SK-N-MC (cell line): ENCODE results near the gene ARHGAP24.

Experiments
- DNase-seq: peaks from one replicate; pipeline ENCODE4 v3.0.0-alpha.2; 2011; ENCODE audit warnings: low read depth, low spot score
- H3K27ac ChIP-seq: fragments of 200-600 bp; sonication (generic); 2 replicates; pipeline ENCODE4 v1.5.1; 2016; ENCODE audit warnings: mixed run types
- H3K36me3 ChIP-seq: fragments of 200-600 bp; sonication (generic); 2 replicates; pipeline ENCODE4 v1.6.1; 2017; ENCODE audit warnings: antibody characterized with exemption, low read length, mixed read lengths; ENCODE audit not compliant: insufficient read depth
- H3K4me3 ChIP-seq: fragments of 200-600 bp; sonication (generic); 2 replicates; pipeline ENCODE4 v1.5.1; 2016
- H3K9ac ChIP-seq: fragments of 200-600 bp; sonication (generic); 2 replicates; pipeline ENCODE4 v1.8.0; 2017; ENCODE audit warnings: mixed run types, mixed read lengths; ENCODE audit not compliant: insufficient read length
- H3K9me3 ChIP-seq: fragments of 200-600 bp; sonication (generic); 2 replicates; pipeline ENCODE4 v1.6.1; 2017; ENCODE audit warnings: low read depth, mild to moderate bottlenecking, antibody characterized with exemption, low read length, moderate library complexity, mixed read lengths
- EZH2 ChIP-seq: fragments of 200-600 bp; sonication (generic); IDR thresholded peaks from one replicate; pipeline ENCODE4 v1.6.1; 2017; ENCODE audit warnings: antibody characterized with exemption
- FOXP2 ChIP-seq: optimal IDR thresholded peaks from 2 replicates; pipeline ENCODE3; 2011; ENCODE audit warnings: mild to moderate bottlenecking, moderate library complexity; ENCODE audit not compliant: insufficient read depth; ENCODE audit errors: extremely low read length, control extremely low read depth
- POLR2AphosphoS5 ChIP-seq: IDR thresholded peaks from 2 replicates; pipeline ENCODE4 v1.6.1; 2012; ENCODE audit warnings: mild to moderate bottlenecking, low read depth, low read length, borderline replicate concordance

Gene ARHGAP24

GRCh38 chr4:85919200-85919887 lies 444.4 kb downstream of the ARHGAP24 start:
- H3K9me3 ChIP-seq, result no peaks in the 10 kb centered on the region
- no peak for DNase-seq
- TF ChIP-seq EZH2 (no peak), FOXP2 (no peak), POLR2AphosphoS5 (no peak)
- no peak overlapping the region for H3K9ac ChIP-seq
- no peak overlapping the region for H3K27ac ChIP-seq
- H3K4me3 ChIP-seq, result no peak overlapping the region
- H3K36me3 ChIP-seq, result no peaks in the 10 kb centered on the region

GRCh38 chr4:85925071-85925470 lies 450.1 kb downstream of the ARHGAP24 start:
- no peak for DNase-seq
- Histone ChIP-seq H3K4me3 (no peak overlapping the region), H3K9ac (no peak overlapping the region), H3K36me3 (no peaks in the 10 kb centered on the region), H3K9me3 (no peaks in the 10 kb centered on the region), H3K27ac (no peak overlapping the region)
- TF ChIP-seq EZH2 (no peak), POLR2AphosphoS5 (no peak), FOXP2 (no peak)

GRCh38 chr4:85928775-85929591 lies 454.0 kb downstream of the ARHGAP24 start:
- Histone ChIP-seq H3K4me3 (no peak overlapping the region), H3K27ac (no peak overlapping the region), H3K9me3 (no peaks in the 10 kb centered on the region), H3K36me3 (no peaks in the 10 kb centered on the region), H3K9ac (no peak overlapping the region)
- TF ChIP-seq FOXP2 (no peak), POLR2AphosphoS5 (no peak), EZH2 (no peak)
- DNase-seq, result no peak

- Histone ChIP-seq H3K27ac (no peak overlapping the region), H3K36me3 (no peaks in the 10 kb centered on the region), H3K9ac (no peak overlapping the region), H3K4me3 (no peak overlapping the region), H3K9me3 (no peaks in the 10 kb centered on the region)
- no peak for DNase-seq
- no peak for TF ChIP-seq EZH2
- TF ChIP-seq POLR2AphosphoS5, result no peak
- TF ChIP-seq FOXP2, result no peak
Measured at GRCh38 chr4:85929961-85930665, 455.2 kb downstream of the ARHGAP24 start.

GRCh38 chr4:85932500-85933290 lies 457.7 kb downstream of the ARHGAP24 start:
- no peak overlapping the region for H3K27ac ChIP-seq
- peak overlapping the region; percentile 61 for H3K4me3 ChIP-seq
- peak; percentile 5 for DNase-seq
- TF ChIP-seq EZH2, result no peak
- TF ChIP-seq POLR2AphosphoS5, result no peak
- no peak for TF ChIP-seq FOXP2
- H3K36me3 ChIP-seq, result no peaks in the 10 kb centered on the region
- H3K9me3 ChIP-seq, result no peaks in the 10 kb centered on the region
- H3K9ac ChIP-seq, result no peak overlapping the region

- Histone ChIP-seq H3K9ac (no peak overlapping the region), H3K9me3 (no peaks in the 10 kb centered on the region), H3K36me3 (no peaks in the 10 kb centered on the region), H3K27ac (no peak overlapping the region), H3K4me3 (no peak overlapping the region; the same call in 1 of the 2 replicates)
- DNase-seq, result no peak
- TF ChIP-seq FOXP2, result no peak
- TF ChIP-seq POLR2AphosphoS5, result no peak
- no peak for TF ChIP-seq EZH2
Measured at GRCh38 chr4:85933291-85933640, 458.3 kb downstream of the ARHGAP24 start.

- no peaks in the 10 kb centered on the region for H3K36me3 ChIP-seq
- no peak for DNase-seq
- no peak overlapping the region for H3K9ac ChIP-seq
- no peaks in the 10 kb centered on the region for H3K9me3 ChIP-seq
- H3K27ac ChIP-seq, result no peak overlapping the region
- TF ChIP-seq FOXP2 (no peak), POLR2AphosphoS5 (no peak)
- no peak overlapping the region for H3K4me3 ChIP-seq
Measured at GRCh38 chr4:85937507-85937906, 462.6 kb downstream of the ARHGAP24 start.
